IMR-90 (cell line): ENCODE data around the gene UEVLD. TPM values are rescaled to one million over a fixed set of nuclear protein-coding genes. Genes with fewer than 3 reads are reported as not detected.

ENCODE experiments used
- ATAC-seq: fragments of 200-7000 bp; cut with Tn5 transposase; 2 replicates; pipeline ENCODE4 v1.9.1; 2020; ENCODE audit warnings: low read depth, mild to moderate bottlenecking, moderate library complexity
- BruUV-seq: library from RNA; stranded (reverse); fragments of 400-500 nt; replicated peaks from 2 replicates; lab custom pipeline; 2021; lab: Mats Ljungman, UMichigan
- CTCF ChIA-PET: fragments of 300-600 bp; formaldehyde crosslinking; extraction: SDS; loops from one replicate; lab custom pipeline; 2021; ENCODE audit warnings: antibody characterized with exemption; lab: Yijun Ruan, JAX
- POLR2A ChIA-PET: fragments of 300-600 bp; sonication (Branson Sonifier 250); formaldehyde crosslinking; loops from one replicate; lab custom pipeline; 2022; ENCODE audit warnings: antibody characterized with exemption; ENCODE audit not compliant: unreplicated experiment; lab: Charles Lee
- DNase-seq: peaks from one replicate; pipeline ENCODE4 v3.0.0; 2013
- H2AFZ ChIP-seq: replicated peaks from 2 replicates; pipeline ENCODE3; 2013; ENCODE audit warnings: low read length, mild to moderate bottlenecking; ENCODE audit not compliant: poor library complexity
- H2AK5ac ChIP-seq: 2 replicates; pipeline ENCODE4 v1.6.1; 2013; ENCODE audit warnings: low read depth, low read length, inconsistent platforms
- H2AK9ac ChIP-seq: replicated peaks from 2 replicates; pipeline ENCODE3; 2013; ENCODE audit warnings: mild to moderate bottlenecking, low read depth, low read length, moderate library complexity; ENCODE audit not compliant: poor library complexity
- H2BK120ac ChIP-seq: 2 replicates; pipeline ENCODE4 v1.6.1; 2013; ENCODE audit warnings: low read depth, low read length, inconsistent platforms
- H2BK15ac ChIP-seq: 3 replicates; pipeline ENCODE4 v1.6.1; 2013; ENCODE audit warnings: low read depth, low read length, inconsistent platforms
- H2BK20ac ChIP-seq: 2 replicates; pipeline ENCODE4 v1.6.1; 2013; ENCODE audit warnings: low read depth, mild to moderate bottlenecking, inconsistent platforms, low read length, moderate library complexity
- H2BK5ac ChIP-seq: 2 replicates; pipeline ENCODE4 v1.6.1; 2013; ENCODE audit warnings: mild to moderate bottlenecking, low read depth, low read length, inconsistent platforms; ENCODE audit not compliant: poor library complexity, severe bottlenecking
- H3K14ac ChIP-seq: replicated peaks from 2 replicates; pipeline ENCODE4 v1.6.1; 2013; ENCODE audit warnings: low read depth, low read length, inconsistent platforms
- H3K18ac ChIP-seq: 2 replicates; pipeline ENCODE4 v1.6.1; 2013; ENCODE audit warnings: low read depth, low read length, control low read depth
- H3K23ac ChIP-seq: 2 replicates; pipeline ENCODE4 v1.6.1; 2013; ENCODE audit warnings: low read depth, low read length, inconsistent platforms
- H3K27ac ChIP-seq: 2 replicates; pipeline ENCODE4 v1.5.1; 2013; ENCODE audit warnings: mild to moderate bottlenecking, control low read depth, low read length; ENCODE audit not compliant: insufficient read depth
- H3K27me3 ChIP-seq: 2 replicates; pipeline ENCODE4 v1.6.1; 2013; ENCODE audit warnings: low read length; ENCODE audit not compliant: control insufficient read depth, insufficient read depth
- H3K36me3 ChIP-seq: 2 replicates; pipeline ENCODE4 v1.6.1; 2013; ENCODE audit warnings: low read length, mixed read lengths; ENCODE audit not compliant: control insufficient read depth, insufficient read depth
- H3K4ac ChIP-seq: 2 replicates; pipeline ENCODE4 v1.6.1; 2013; ENCODE audit warnings: low read depth, low read length, inconsistent platforms
- H3K4me1 ChIP-seq: 2 replicates; pipeline ENCODE4 v1.6.1; 2013; ENCODE audit warnings: low read length, mixed read lengths; ENCODE audit not compliant: control insufficient read depth, insufficient read depth
- H3K4me2 ChIP-seq: 2 replicates; pipeline ENCODE4 v1.6.1; 2013; ENCODE audit warnings: low read depth, mild to moderate bottlenecking, control low read depth, low read length, moderate library complexity
- H3K4me3 ChIP-seq: 2 replicates; pipeline ENCODE4 v1.5.1; 2013; ENCODE audit warnings: low read depth, mild to moderate bottlenecking, control low read depth, low read length, moderate library complexity; ENCODE audit not compliant: insufficient read depth
- H3K56ac ChIP-seq: 2 replicates; pipeline ENCODE4 v1.6.1; 2013; ENCODE audit warnings: low read length, inconsistent platforms; ENCODE audit not compliant: insufficient read depth; ENCODE audit errors: extremely low read depth
- H3K79me1 ChIP-seq, 2 experiments: 2 replicates each; pipeline ENCODE4 v1.6.1; 2013; ENCODE audit warnings: low read length in 2 of 2, inconsistent platforms in 1 of 2, low read depth in 1 of 2
- H3K9ac ChIP-seq: 2 replicates; pipeline ENCODE4 v1.6.1; 2013; ENCODE audit warnings: low read depth, low read length, control low read depth
- H3K9me1 ChIP-seq: 2 replicates; pipeline ENCODE4 v1.6.1; 2013; ENCODE audit warnings: low read length, inconsistent platforms; ENCODE audit not compliant: insufficient read depth
- H3K9me3 ChIP-seq: 2 replicates; pipeline ENCODE4 v1.6.1; 2013; ENCODE audit warnings: low read length; ENCODE audit not compliant: control insufficient read depth, insufficient read depth
- H4K20me1 ChIP-seq: 2 replicates; pipeline ENCODE4 v1.6.1; 2013; ENCODE audit warnings: low read length, inconsistent platforms; ENCODE audit not compliant: insufficient read depth
- H4K5ac ChIP-seq: 2 replicates; pipeline ENCODE4 v1.6.1; 2013; ENCODE audit warnings: mild to moderate bottlenecking, low read depth, low read length, control low read depth
- H4K8ac ChIP-seq, 2 experiments: 2 replicates each; pipeline ENCODE4 v1.6.1; 2013; ENCODE audit warnings: low read depth in 2 of 2, low read length in 2 of 2, control low read depth in 1 of 2, inconsistent platforms in 1 of 2
- H4K91ac ChIP-seq: 2 replicates; pipeline ENCODE4 v1.6.1; 2013; ENCODE audit warnings: low read depth, low read length, inconsistent platforms; ENCODE audit not compliant: insufficient read depth
- BHLHE40 ChIP-seq: fragments of 150-350 bp; IDR thresholded peaks from 2 replicates; pipeline ENCODE4 v1.6.1; 2016; ENCODE audit warnings: mild to moderate bottlenecking, low read depth, low read length
- CHD1 ChIP-seq: IDR thresholded peaks from 2 replicates; pipeline ENCODE4 v1.6.1; 2012; ENCODE audit warnings: low read depth, low read length, improper control_type of control experiment
- MAFK ChIP-seq: IDR thresholded peaks from 2 replicates; pipeline ENCODE4 v1.6.1; 2012; ENCODE audit warnings: low read depth, low read length, improper control_type of control experiment
- MAZ ChIP-seq: IDR thresholded peaks from 2 replicates; pipeline ENCODE4 v1.6.1; 2012; ENCODE audit warnings: low read depth, mild to moderate bottlenecking, low read length, improper control_type of control experiment, moderate library complexity, borderline replicate concordance
- MXI1 ChIP-seq: IDR thresholded peaks from 2 replicates; pipeline ENCODE4 v1.6.1; 2012; ENCODE audit warnings: low read depth, mild to moderate bottlenecking, low read length, moderate library complexity, borderline replicate concordance
- RAD21 ChIP-seq: IDR thresholded peaks from 2 replicates; pipeline ENCODE4 v1.6.1; 2012; ENCODE audit warnings: low read length, improper control_type of control experiment
- RCOR1 ChIP-seq: IDR thresholded peaks from 2 replicates; pipeline ENCODE4 v1.6.1; 2012; ENCODE audit warnings: mild to moderate bottlenecking, low read length, improper control_type of control experiment; ENCODE audit not compliant: insufficient replicate concordance
- RFX5 ChIP-seq: IDR thresholded peaks from 2 replicates; pipeline ENCODE4 v1.8.0; 2012; ENCODE audit warnings: low read depth, mild to moderate bottlenecking, low read length, moderate library complexity
- SMC3 ChIP-seq: fragments of 150-350 bp; IDR thresholded peaks from 2 replicates; pipeline ENCODE4 v1.6.1; 2016; ENCODE audit warnings: low read depth, mild to moderate bottlenecking, antibody characterized with exemption, low read length, moderate library complexity
- WGBS, 2 experiments: methylation state at CpG; one replicate each; pipeline versions ENCODE4 v1.1.5 to v1.1.7; 2013; ENCODE audit warnings: missing lambda C conversion rate in 2 of 2; ENCODE audit not compliant: insufficient read length in 1 of 2; ENCODE audit errors: extremely low coverage in 2 of 2; 5-methylcytosine and 5-hydroxymethylcytosine counted together
- dilution Hi-C: fragments of 300-500 bp; cut with HindIII; formaldehyde crosslinking; loops from one replicate; pipeline ENCODE4 v1.14.3; 2018; ENCODE audit warnings: low sequenced_read_pairs; ENCODE audit not compliant: unreplicated experiment
- in situ Hi-C: fragments of 300-500 bp; cut with MboI; formaldehyde crosslinking; loops from 3 replicates; pipeline ENCODE4 v1.14.3; 2019; ENCODE audit warnings: low sequenced_read_pairs, inconsistent platforms, mixed read lengths
- intact Hi-C: fragments of 100-400 bp; cut with micrococcal nuclease; formaldehyde crosslinking; loops from 2 replicates; pipeline ENCODE4 v1.10.0; 2022
- polyA plus RNA-seq, 3 experiments: library from polyadenylated mRNA; depleted of rRNA; stranded (reverse); fragments of >200 nt; gene quantifications; 2 replicates each; pipeline ENCODE4 v1.2.3, GENCODE V29; 2012; ENCODE audit warnings: low replicate concordance in 1 of 3
- total RNA-seq: library from RNA; depleted of rRNA; stranded (reverse); fragments of >200 nt; gene quantifications from 2 replicates; pipeline ENCODE4 v1.2.3, GENCODE V29; 2012
- TF ChIP-seq, protein P1 (sequence below): fragments of 150-350 bp; IDR thresholded peaks from 2 replicates; pipeline ENCODE4 v1.6.1; 2017; ENCODE audit warnings: mild to moderate bottlenecking, antibody characterized with exemption, low read length, low read depth
- TF ChIP-seq, protein P2 (sequence below): conservative IDR thresholded peaks from 2 replicates; pipeline ENCODE4 v1.5.1; 2012; ENCODE audit warnings: mild to moderate bottlenecking, low read depth, low read length, improper control_type of control experiment

The UEVLD gene
- total and polyA plus RNA-seq, 2 of the 4 experiments (the other 2 are of a cell fraction) = 13.8 to 29.2 TPM

DNA sequence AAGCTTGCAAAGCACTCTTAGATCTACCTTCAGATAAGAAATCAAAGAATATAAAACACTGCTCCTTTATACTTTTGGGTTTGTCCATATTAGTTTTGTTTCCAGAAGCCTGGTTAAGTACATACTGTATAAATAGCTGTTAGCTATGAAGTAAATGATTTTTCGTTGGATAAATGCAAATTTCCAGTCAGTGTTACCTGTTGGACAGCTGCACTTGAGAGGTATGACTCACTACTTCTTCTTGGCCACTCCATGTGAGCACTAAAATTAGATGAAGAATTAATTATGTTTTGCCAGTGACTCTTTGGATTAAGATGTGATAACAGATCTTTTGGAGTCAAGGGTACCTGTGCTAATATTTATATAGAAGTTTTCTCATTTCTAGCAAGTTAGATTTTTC lies 52.3 kb downstream of the UEVLD start (continued):
- TF ChIP-seq, protein P1, sequence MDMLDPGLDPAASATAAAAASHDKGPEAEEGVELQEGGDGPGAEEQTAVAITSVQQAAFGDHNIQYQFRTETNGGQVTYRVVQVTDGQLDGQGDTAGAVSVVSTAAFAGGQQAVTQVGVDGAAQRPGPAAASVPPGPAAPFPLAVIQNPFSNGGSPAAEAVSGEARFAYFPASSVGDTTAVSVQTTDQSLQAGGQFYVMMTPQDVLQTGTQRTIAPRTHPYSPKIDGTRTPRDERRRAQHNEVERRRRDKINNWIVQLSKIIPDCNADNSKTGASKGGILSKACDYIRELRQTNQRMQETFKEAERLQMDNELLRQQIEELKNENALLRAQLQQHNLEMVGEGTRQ = no peak
- TF ChIP-seq RFX5 = no peak
- TF ChIP-seq BHLHE40 = no peak

DNA sequence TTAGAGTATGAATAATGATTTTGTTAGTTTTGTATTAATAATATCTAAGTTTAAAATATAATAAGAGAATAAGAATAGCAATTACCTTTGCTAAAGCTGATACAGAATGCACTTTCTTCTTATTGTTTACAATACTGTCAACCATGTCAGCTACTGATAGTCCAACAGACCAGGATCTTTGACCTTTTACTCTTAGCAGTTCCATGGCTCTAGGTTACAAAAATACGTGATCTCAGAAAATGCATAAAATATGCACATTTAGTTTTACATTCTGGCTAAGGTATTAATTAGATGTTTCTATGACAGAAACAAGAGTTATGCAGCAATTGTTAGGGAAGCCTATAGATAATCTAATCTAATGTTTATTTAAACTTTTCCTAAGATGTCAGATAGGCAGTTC lies 54.3 kb downstream of the UEVLD start:
- Histone ChIP-seq H2BK120ac (no peak overlapping the region), H3K4ac (no peak overlapping the region), H3K36me3 (peaks cover 5% of the 10 kb centered on the region), H3K56ac (no peak overlapping the region), H3K79me1 (0 out of 4 replicates have a peak, but pooled peaks cover 0 to 3% of the 10 kb centered on the region in 2 experiments), H2BK20ac (no peak overlapping the region), H4K8ac (no peak overlapping the region), H4K5ac (no peak overlapping the region), H2BK15ac (no peak overlapping the region), H3K23ac (no peak overlapping the region), H3K4me1 (no peaks in the 10 kb centered on the region), H3K9ac (no peak overlapping the region), H3K27ac (no peak overlapping the region), H3K27me3 (no peaks in the 10 kb centered on the region), H2AK9ac (no peak overlapping the region), H3K18ac (no peak overlapping the region), H4K20me1 (no peaks in the 10 kb centered on the region), H3K14ac (no peak overlapping the region), H3K4me3 (no peak overlapping the region), H3K9me3 (no peaks in the 10 kb centered on the region), H4K91ac (no peak overlapping the region), H2AFZ (no peak overlapping the region), H3K4me2 (no peak overlapping the region), H3K9me1 (no peaks in the 10 kb centered on the region), H2BK5ac (no peak overlapping the region), H2AK5ac (no peak overlapping the region)
- dilution Hi-C loops = no loop called here
- POLR2A ChIA-PET = no interaction called here
- CTCF ChIA-PET = no interaction called here
- no CpG with 5 or more reads among the region's 1 CpG for WGBS, 2 experiments
- in situ Hi-C loops = loop anchor here (25.0 kb wide), 1 partner anchor 203 kb away; the partner anchor contains the start of gene IGSF22
- no peak for DNase-seq
- TF ChIP-seq CHD1 = no peak
- TF ChIP-seq SMC3 = no peak
- TF ChIP-seq, protein P2, sequence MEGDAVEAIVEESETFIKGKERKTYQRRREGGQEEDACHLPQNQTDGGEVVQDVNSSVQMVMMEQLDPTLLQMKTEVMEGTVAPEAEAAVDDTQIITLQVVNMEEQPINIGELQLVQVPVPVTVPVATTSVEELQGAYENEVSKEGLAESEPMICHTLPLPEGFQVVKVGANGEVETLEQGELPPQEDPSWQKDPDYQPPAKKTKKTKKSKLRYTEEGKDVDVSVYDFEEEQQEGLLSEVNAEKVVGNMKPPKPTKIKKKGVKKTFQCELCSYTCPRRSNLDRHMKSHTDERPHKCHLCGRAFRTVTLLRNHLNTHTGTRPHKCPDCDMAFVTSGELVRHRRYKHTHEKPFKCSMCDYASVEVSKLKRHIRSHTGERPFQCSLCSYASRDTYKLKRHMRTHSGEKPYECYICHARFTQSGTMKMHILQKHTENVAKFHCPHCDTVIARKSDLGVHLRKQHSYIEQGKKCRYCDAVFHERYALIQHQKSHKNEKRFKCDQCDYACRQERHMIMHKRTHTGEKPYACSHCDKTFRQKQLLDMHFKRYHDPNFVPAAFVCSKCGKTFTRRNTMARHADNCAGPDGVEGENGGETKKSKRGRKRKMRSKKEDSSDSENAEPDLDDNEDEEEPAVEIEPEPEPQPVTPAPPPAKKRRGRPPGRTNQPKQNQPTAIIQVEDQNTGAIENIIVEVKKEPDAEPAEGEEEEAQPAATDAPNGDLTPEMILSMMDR = no peak
- TF ChIP-seq, protein P1 = no peak
- TF ChIP-seq RAD21 = no peak
- no peak for TF ChIP-seq RCOR1
- TF ChIP-seq MXI1 = no peak
- TF ChIP-seq BHLHE40 = no peak
- no peak for TF ChIP-seq MAFK
- TF ChIP-seq MAZ = no peak
- intact Hi-C loops = no loop called here
- ATAC-seq = no peak
- no TSS peak for BruUV-seq
